Measurements from ENCODE around the gene PTGS1. TPM values are rescaled to one million over a fixed set of nuclear protein-coding genes. Genes with fewer than 3 reads are reported as not detected.

Gene PTGS1
- total RNA-seq, 1 donor from 2014 or later = 13.0 TPM

- Histone ChIP-seq H3K27me3 (no peaks in the 10 kb centered on the region), H3K27ac (no peak overlapping the region), H3K9me3 (no peaks in the 10 kb centered on the region), H3K4me3 (no peak overlapping the region), H3K36me3 (no peaks in the 10 kb centered on the region), H3K4me1 (peaks cover 0 to 7% of the 10 kb centered on the region in 2 donors)
- intact Hi-C loops (cut with DNase I) = loop anchor here (5.0 kb wide), 1 partner anchor 82 kb away; no protein-coding TSS in a partner anchor
- no peak for DNase-seq (ENCODE audit: low spot score in 2 of 2)
- TF ChIP-seq, protein P1, sequence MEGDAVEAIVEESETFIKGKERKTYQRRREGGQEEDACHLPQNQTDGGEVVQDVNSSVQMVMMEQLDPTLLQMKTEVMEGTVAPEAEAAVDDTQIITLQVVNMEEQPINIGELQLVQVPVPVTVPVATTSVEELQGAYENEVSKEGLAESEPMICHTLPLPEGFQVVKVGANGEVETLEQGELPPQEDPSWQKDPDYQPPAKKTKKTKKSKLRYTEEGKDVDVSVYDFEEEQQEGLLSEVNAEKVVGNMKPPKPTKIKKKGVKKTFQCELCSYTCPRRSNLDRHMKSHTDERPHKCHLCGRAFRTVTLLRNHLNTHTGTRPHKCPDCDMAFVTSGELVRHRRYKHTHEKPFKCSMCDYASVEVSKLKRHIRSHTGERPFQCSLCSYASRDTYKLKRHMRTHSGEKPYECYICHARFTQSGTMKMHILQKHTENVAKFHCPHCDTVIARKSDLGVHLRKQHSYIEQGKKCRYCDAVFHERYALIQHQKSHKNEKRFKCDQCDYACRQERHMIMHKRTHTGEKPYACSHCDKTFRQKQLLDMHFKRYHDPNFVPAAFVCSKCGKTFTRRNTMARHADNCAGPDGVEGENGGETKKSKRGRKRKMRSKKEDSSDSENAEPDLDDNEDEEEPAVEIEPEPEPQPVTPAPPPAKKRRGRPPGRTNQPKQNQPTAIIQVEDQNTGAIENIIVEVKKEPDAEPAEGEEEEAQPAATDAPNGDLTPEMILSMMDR (IDR thresholded peaks at IDR 0.05) = no peak
These were observed 21.6 kb upstream of the PTGS1 start for GRCh38 chr9:122349201-122349600.

DNA sequence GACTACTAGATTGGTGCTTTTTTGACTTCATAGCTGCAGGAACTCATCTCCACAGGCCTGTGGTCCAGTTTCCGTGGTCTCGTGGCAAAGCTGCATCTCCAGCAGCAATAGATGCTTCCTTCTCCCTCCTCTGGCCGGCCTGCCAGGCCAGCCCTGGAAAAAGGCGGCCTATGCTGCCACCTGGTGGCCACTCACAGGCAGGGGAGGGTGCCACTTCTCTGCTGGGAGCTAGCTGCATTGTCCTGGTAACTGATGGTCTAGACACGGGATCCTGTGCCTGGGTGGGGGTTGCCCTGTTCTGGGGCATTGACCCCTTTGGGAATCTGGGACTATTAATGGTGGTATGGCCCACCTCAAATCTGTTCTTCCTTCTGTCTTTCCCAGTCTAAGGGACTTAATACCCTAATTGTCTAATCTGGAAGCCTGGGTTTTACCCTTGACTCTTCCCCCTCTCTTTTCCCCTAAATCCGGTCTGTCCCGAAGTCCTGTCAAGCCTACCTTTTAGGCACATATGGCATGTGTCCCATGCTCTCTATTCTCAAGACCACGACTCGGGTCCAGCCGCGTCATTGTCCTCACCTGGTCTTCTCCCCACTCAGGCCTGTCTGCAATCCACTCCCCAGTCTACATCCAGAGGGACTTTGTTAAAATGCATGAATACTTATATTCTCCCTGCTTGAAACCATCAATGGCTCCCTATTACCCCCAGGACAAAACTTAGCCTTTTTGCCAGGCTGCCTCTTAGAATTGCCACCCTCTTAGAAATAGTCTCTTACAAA is 20.1 kb upstream of the PTGS1 start:
- Histone ChIP-seq H3K27ac (no peak overlapping the region), H3K4me3 (no peak overlapping the region), H3K4me1 (peaks cover 0 to 7% of the 10 kb centered on the region in 2 donors), H3K27me3 (no peaks in the 10 kb centered on the region), H3K9me3 (no peaks in the 10 kb centered on the region), H3K36me3 (no peaks in the 10 kb centered on the region)
- intact Hi-C loops (cut with DNase I) = loop anchor here (1.0 kb wide), 2 partner anchors 225 to 251 kb away; no protein-coding TSS in a partner anchor
- TF ChIP-seq, protein P1 (IDR thresholded peaks at IDR 0.05) = peak; percentile 89 to 94 (median 94)
- peak in 1 of 2 donors; percentile 89 for DNase-seq (ENCODE audit: low spot score in 2 of 2)

DNA sequence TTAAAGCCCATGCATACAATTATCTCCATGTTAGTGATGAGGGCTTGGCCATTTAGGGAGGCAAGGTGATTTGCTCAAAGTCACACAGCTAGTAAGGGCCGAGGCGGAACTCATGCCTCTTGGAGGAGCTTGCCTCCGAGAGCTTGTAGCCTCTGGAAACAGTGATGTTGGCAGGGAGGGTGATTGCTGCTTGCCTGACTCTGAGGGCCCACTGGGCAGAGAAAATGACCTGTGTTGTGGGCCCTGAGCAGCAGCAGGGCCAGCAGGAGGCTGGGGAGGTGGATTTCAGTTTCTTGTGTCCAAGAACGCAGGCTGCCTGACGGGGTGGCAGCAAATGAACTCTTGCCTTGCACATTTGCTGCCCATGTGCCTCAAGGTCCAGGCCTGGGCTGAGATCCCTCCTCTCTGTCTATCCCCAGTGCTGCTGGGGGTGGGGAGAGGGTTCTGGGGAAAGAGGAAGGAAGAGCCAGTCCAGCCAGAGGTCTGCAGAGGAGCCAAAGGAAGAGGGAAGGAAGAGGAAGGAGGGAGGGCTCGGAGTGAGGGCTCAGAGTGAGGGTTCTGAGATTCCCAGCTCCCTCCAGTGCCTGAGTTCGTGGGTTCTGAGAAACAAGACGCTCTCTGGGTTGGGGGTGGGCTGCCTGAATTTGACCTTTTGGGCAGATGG is 16.2 kb upstream of the PTGS1 start:
- TF ChIP-seq, protein P1 (IDR thresholded peaks at IDR 0.05) = no peak
- Histone ChIP-seq H3K9me3 (no peaks in the 10 kb centered on the region), H3K36me3 (no peaks in the 10 kb centered on the region), H3K27me3 (no peaks in the 10 kb centered on the region), H3K4me1 (no peaks in the 10 kb centered on the region), H3K27ac (no peak overlapping the region), H3K4me3 (no peak overlapping the region)
- no peak for DNase-seq (ENCODE audit: low spot score in 2 of 2)
- intact Hi-C loops (cut with DNase I) = no loop called here

- Histone ChIP-seq H3K27ac (no peak overlapping the region), H3K4me3 (no peak overlapping the region), H3K4me1 (no peaks in the 10 kb centered on the region), H3K36me3 (no peaks in the 10 kb centered on the region), H3K27me3 (no peaks in the 10 kb centered on the region), H3K9me3 (no peaks in the 10 kb centered on the region)
- TF ChIP-seq, protein P1 (IDR thresholded peaks at IDR 0.05) = no peak
- no peak for DNase-seq (ENCODE audit: low spot score in 2 of 2)
- intact Hi-C loops (cut with DNase I) = no loop called here
These were observed 15.4 kb upstream of the PTGS1 start for GRCh38 chr9:122355336-122355875.

- no peak for DNase-seq (ENCODE audit: low spot score in 2 of 2)
- intact Hi-C loops (cut with DNase I) = loop anchor here (2.0 kb wide), 1 partner anchor 228 kb away; no protein-coding TSS in a partner anchor
- H3K27me3 ChIP-seq = no peaks in the 10 kb centered on the region
- H3K4me1 ChIP-seq = no peaks in the 10 kb centered on the region
- no peaks in the 10 kb centered on the region for H3K36me3 ChIP-seq
- H3K27ac ChIP-seq = no peak overlapping the region
- no peaks in the 10 kb centered on the region for H3K9me3 ChIP-seq
- no peak overlapping the region for H3K4me3 ChIP-seq
- TF ChIP-seq, protein P1 (IDR thresholded peaks at IDR 0.05) = no peak
These were observed 14.2 kb upstream of the PTGS1 start for GRCh38 chr9:122356627-122357026.
